ENCODE data around the gene MED22.
"Not testable (repeated sequence)": the region's sequence is repeated elsewhere in the genome, so short reads cannot be mapped to it uniquely, and the experiment has no call there.

MED22 gene

GRCh38 chr9:133334888-133335287 lies 13.0 kb downstream of the MED22 start:
- DNase-seq (ENCODE audit: low spot score) = not testable (repeated sequence)

DNA sequence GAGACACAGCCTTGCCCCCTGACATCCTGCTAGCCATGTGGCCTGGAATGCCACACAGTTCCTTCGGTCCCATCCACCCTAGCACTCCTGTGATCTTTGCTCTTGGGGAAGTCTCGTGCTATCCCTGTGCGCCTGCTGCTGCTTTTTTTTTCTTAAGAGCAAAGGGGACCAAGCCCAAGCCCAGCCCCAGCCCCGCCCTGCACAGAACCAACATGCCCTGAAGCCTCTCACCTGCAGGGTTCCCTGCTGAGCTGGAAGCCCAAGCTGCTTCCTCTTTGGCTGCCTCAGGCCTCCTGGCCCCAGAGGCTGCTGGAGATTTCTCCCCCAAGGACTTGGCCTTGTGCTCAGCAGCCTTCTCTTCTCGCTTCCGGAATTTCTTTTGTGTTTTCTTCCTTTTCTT lies 13.8 kb downstream of the MED22 start:
- DNase-seq (ENCODE audit: low spot score) = no peak

DNA sequence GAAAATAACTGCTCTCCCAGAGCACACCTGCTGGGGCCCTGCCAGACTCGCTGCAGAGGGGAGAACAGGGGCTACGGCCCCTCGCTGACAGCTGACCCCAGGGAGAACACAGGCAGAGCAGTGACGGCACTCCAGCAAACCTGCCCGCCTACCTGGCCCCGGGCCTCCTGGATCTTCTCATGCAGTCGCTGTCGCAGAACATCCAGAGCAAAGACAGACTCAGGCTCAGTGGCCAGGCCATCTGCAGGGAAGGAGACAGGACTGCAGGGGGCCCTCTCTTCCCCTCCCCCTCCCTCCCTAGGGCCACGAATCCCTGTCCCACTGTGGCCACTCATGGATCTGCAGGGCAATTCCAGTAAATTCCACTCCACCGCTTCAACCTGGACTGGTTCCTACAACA lies 14.4 kb downstream of the MED22 start:
- DNase-seq (ENCODE audit: low spot score) = no peak

- DNase-seq (ENCODE audit: low spot score) = no peak
These were observed 14.9 kb downstream of the MED22 start for GRCh38 chr9:133333011-133333410.

- no peak for DNase-seq (ENCODE audit: low spot score)
These were observed 15.6 kb downstream of the MED22 start for GRCh38 chr9:133332381-133332730.

DNA sequence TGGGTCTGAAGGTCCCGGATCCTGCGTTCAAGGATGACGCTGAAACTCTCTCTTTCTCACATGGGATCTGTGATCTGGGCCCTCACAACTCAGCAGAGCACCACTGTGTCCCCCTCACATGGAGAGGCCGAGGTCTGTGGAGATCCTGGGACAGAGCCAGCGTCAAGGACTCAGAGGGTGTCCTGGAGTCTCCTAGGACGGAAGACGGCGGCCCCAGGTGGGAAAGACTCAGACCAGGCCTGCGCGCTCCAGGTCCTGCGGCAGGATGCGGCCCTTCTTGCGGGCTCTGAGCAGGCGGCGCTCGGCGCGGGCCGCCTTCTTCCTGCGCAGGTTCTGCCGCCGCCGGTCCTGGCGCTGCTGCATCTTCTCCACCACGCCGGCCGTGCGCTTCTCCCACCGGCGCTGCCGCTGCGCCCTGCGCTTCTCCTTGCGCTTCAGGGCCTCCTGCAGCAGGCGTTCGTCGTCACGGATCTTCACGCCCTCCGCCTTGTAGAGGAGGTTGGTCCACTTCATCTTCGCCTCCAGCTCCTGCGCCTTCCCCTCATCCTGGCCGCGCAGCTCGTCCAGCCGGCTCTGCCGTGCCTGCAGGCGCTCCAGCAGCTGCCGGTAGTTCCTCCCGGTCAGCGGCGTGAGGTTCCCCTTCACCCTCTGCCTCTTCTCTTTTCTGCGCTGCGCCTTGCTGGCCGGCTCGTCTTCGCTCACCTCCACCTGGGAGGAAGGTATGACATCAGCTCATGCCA lies 16.1 kb downstream of the MED22 start:
- no peak for DNase-seq (ENCODE audit: low spot score)

- no peak for DNase-seq (ENCODE audit: low spot score)
These were observed 16.7 kb downstream of the MED22 start for GRCh38 chr9:133331221-133331620.

- DNase-seq (ENCODE audit: low spot score) = not testable (repeated sequence)
These were observed 18.4 kb downstream of the MED22 start for GRCh38 chr9:133329306-133330156.

DNA sequence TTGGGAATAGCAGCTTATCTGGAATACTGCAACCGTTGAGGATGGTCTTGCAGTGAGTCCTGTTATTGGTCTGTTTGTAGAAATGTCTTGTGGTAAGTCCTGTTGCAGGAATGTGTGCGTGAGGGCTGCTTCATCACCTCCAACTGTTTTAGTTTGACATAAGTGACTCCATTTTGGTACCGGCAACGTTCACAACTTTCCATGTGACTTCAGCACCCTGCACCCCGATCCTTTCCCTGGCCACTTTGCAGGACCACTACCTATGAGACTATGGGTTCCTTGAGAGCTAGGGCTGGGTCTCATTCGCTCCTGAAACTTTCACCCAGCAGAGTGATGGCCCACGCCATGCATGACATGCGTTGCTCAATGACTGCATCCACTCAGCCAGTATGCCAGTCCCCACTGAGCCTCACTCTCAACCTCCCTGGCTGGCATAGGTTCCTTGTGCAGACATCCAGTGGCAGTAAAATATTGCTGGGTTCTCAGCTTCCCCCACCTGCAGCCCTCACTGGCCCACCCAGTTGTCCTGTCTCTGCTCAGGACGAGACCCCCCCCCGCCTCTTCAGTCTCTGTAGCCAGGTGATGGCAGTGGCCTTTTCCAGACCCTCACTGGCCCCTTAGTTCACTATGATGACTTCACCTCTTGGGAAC lies 20.0 kb downstream of the MED22 start:
- no peak for DNase-seq (ENCODE audit: low spot score)

GRCh38 chr9:133327021-133327420 lies 20.9 kb downstream of the MED22 start:
- DNase-seq (ENCODE audit: low spot score) = not testable (repeated sequence)

GRCh38 chr9:133323991-133324703 lies 23.8 kb downstream of the MED22 start:
- DNase-seq (ENCODE audit: low spot score) = no peak

DNA sequence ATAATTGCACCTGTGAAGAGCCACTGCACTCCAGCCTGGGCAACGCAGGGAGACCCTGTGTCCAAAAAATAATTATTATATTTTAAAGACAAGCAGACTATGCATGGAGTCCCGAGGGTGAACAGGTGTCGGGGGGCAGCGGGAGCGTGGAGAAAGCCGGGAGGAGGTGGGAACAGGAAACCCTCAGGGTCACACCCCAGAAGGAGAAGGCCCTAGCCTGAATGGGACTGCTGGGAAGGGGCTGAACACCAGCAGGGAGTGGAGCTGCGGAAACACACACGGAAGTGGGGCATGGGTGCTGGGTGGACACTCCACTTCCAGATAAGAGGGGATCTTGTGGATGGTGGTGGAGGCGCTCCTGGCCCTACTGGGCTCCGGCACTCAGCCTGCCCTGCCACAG lies 24.7 kb downstream of the MED22 start:
- no peak for DNase-seq (ENCODE audit: low spot score)

GRCh38 chr9:133322701-133323100 lies 25.2 kb downstream of the MED22 start:
- no peak for DNase-seq (ENCODE audit: low spot score)

DNA sequence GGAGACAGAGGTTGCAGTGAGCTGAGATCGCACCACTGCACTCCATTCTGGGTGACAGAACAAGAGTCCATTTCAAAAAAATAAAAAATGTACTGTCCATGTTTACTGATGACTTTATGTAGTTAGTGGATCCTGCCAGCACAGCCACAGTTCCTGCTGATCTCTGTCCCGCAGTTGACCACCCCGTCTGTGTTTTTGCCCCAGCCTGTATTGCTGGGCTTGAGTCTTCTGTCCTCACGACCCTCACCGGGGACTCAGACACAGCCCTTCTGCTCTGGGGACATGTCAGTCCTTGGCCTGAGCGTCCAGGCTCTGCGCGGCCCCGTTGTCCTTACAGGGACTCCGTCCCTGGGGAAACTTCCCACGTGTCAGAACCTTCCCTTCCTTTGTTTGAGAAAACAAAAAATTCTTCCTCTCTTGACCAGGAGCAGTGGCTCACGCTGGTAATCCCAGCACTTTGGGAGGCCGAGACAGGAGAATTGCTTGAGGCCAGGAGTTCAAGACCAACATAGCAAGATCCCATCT lies 26.5 kb downstream of the MED22 start:
- DNase-seq (ENCODE audit: low spot score) = no peak

- DNase-seq (ENCODE audit: low spot score) = no peak
These were observed 27.5 kb downstream of the MED22 start for GRCh38 chr9:133320421-133320881.

GRCh38 chr9:133317551-133317950 lies 30.4 kb downstream of the MED22 start:
- not testable (repeated sequence) for DNase-seq (ENCODE audit: low spot score)

DNA sequence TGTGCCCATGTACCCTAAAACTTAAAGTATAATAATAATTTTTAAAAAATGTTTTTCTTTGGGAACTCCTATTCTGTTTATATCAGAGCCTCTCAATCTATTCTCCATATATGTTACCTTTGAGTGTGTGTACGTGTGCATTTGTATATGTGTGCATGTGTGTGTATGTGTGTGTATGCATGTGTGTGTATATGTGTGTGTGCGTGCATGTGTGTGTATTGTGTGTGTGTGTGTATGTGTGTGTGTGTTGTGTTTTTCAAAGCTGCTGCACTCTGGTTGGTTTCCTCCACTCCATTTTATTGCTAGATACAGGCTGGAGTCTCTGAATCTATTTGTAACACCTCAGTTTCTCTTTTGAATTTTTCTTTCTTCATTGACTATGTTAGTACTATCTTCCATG lies 31.9 kb downstream of the MED22 start:
- DNase-seq (ENCODE audit: low spot score) = no peak

DNA sequence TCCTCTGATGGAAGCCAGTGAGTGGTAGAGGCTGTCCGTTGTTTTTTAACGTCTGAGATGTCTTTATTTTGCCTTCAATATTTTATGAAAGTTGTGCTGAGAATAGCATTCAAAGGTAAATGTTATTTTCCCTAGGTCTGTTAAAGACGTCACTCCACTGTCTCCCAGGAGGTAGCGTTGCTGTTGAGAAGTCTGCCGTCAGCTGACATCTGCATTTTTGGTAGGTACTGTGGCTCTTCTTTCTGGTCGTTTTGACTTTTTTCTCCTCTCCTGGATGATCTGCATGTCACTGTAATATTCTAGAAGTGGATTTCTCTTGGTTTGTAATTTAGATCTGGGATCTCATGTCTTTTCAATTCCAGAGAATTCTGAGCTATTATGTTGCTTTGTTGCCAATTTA lies 38.3 kb downstream of the MED22 start:
- no peak for DNase-seq (ENCODE audit: low spot score)

DNA sequence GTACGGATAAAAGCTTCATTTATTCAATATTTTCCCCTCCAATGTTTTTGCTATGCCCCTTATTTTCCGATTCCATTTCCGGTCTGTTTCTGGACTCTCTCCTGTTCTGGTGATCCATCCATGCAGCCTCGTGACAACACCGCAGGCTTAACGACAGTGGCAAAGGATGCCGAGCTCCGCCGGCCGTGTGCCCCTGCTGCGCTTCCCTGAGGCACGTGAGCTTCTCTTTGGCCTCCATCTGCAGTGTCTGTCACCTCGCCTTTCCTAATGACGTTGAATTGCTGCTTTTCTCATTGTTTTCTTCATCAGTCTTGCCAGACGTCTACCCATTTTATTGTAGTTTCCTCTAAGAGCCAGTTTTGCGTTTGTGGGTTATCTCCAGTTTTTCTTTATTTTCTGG lies 40.6 kb downstream of the MED22 start:
- DNase-seq (ENCODE audit: low spot score) = no peak

DNA sequence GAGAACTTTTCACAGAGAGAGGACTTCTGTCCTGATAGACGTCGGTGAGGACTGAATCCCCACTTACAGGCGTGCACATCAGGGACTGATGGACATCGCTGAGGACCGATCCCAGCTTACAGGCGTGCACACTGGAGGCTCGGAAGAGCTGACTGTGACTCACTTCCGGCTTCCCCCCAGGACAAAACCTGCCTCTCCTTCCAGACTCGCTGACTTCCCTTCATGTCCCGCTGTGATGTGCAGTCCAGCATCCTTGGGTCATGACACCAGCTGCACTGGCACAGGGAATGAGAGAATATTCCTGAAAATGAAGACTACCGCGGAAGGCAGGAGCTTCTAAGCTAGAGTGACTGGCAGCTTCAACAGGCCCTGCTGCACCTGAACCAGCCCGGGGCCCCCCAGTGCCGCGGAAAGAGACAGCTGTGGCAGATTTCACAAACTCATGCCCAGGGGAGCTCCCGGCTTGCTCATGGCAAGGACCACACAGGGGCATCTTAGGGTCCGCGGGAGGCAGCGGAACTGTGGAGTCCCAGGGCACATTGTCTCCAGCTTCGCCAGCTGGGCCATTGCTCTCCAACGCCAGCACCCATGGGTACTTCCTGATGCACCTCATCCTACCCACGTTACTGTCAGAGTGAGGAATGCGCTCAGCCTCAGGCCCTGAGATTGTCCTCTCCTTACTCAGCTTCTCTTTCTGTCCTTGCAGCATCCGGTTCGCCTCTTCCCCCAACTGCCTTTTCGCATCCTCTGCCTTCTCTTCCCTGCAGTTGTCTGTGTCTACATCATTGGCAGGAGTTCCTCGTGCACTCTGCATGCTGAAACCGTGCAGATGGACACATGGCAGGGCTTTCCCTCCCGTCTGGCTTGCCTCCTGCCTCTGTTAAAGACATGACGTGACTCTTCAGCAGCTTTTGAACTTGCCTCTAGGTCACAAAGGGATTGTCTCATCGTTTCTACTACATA lies 41.4 kb downstream of the MED22 start:
- DNase-seq (ENCODE audit: low spot score) = no peak

DNA sequence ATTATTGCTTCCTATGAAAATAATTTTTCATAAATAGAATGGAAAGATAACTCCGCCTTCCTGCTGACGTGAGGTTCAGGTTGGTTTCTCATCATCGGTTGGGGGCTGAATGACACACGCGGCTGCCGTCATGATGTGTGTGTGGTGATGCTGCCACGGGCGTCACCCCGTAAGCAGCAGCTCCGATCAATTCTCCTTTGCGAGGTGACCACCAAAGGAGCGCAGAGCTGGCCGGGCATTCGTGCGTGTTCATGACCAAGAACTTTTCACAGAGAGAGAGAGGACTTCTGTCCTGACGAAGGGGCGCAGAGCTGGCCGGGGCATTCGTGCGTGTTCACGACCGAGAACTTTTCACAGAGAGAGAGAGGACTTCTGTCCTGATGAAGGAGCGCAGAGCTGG lies 42.2 kb downstream of the MED22 start:
- no peak for DNase-seq (ENCODE audit: low spot score)

All from pons (tissue), 1 donor.